H9 (cell line): ENCODE data around the gene EYA4. TPM values are rescaled to one million over a fixed set of nuclear protein-coding genes. Genes with fewer than 3 reads are reported as not detected.

Experiments
- DNase-seq: peaks from one replicate; pipeline ENCODE4 v3.0.0-alpha.2; 2017
- H2AFZ ChIP-seq: one replicate; pipeline ENCODE4 v1.6.1; 2013; ENCODE audit warnings: mild to moderate bottlenecking, low read length, control low read depth, moderate library complexity
- H2AK5ac ChIP-seq: 2 replicates; pipeline ENCODE4 v1.6.1; 2013; ENCODE audit warnings: low read length, control low read depth, mixed read lengths; ENCODE audit not compliant: insufficient read length
- H2BK120ac ChIP-seq: one replicate; pipeline ENCODE4 v1.6.1; 2013; ENCODE audit warnings: low read depth, mild to moderate bottlenecking, low read length, control low read depth, inconsistent platforms; ENCODE audit not compliant: poor library complexity, severe bottlenecking
- H2BK12ac ChIP-seq: 2 replicates; pipeline ENCODE4 v1.6.1; 2013; ENCODE audit warnings: low read length, control low read depth, mixed read lengths, low read depth; ENCODE audit not compliant: insufficient read length
- H2BK15ac ChIP-seq: 2 replicates; pipeline ENCODE4 v1.6.1; 2013; ENCODE audit warnings: low read depth, low read length, control low read depth
- H2BK20ac ChIP-seq: one replicate; pipeline ENCODE4 v1.6.1; 2013; ENCODE audit warnings: low read depth, mild to moderate bottlenecking, low read length, control low read depth, inconsistent platforms; ENCODE audit not compliant: poor library complexity, severe bottlenecking
- H2BK5ac ChIP-seq: 2 replicates; pipeline ENCODE4 v1.6.1; 2013; ENCODE audit warnings: low read length, control low read depth, mixed read lengths; ENCODE audit not compliant: insufficient read length
- H3K14ac ChIP-seq: 2 replicates; pipeline ENCODE4 v1.6.1; 2013; ENCODE audit warnings: low read length, control low read depth; ENCODE audit not compliant: insufficient read depth
- H3K18ac ChIP-seq: 2 replicates; pipeline ENCODE4 v1.6.1; 2013; ENCODE audit warnings: low read depth, mild to moderate bottlenecking, mixed read lengths, low read length, control low read depth; ENCODE audit not compliant: insufficient read length
- H3K23ac ChIP-seq: 2 replicates; pipeline ENCODE4 v1.6.1; 2013; ENCODE audit warnings: low read length, control low read depth, mixed read lengths, low read depth; ENCODE audit not compliant: insufficient read length
- H3K23me2 ChIP-seq: 2 replicates; pipeline ENCODE4 v1.6.1; 2013; ENCODE audit warnings: low read depth, mild to moderate bottlenecking, mixed read lengths, low read length, control low read depth; ENCODE audit not compliant: insufficient read length, poor library complexity, severe bottlenecking
- H3K27ac ChIP-seq: 2 replicates; pipeline ENCODE4 v1.5.1; 2013; ENCODE audit warnings: low read length, control low read depth, mixed read lengths, low read depth; ENCODE audit not compliant: insufficient read length
- H3K27me3 ChIP-seq: 2 replicates; pipeline ENCODE4 v1.6.1; 2013; ENCODE audit warnings: low read length, control low read depth, inconsistent platforms; ENCODE audit not compliant: insufficient read depth
- H3K4ac ChIP-seq: 2 replicates; pipeline ENCODE4 v1.6.1; 2013; ENCODE audit warnings: low read depth, mild to moderate bottlenecking, control low read depth, inconsistent platforms, low read length, moderate library complexity
- H3K4me1 ChIP-seq: 2 replicates; pipeline ENCODE4 v1.6.1; 2013; ENCODE audit warnings: low read length, control low read depth, inconsistent platforms; ENCODE audit not compliant: insufficient read depth
- H3K4me2 ChIP-seq: 2 replicates; pipeline ENCODE4 v1.6.1; 2013; ENCODE audit warnings: low read length, control low read depth, mixed read lengths; ENCODE audit not compliant: insufficient read length, insufficient read depth
- H3K56ac ChIP-seq: 2 replicates; pipeline ENCODE4 v1.6.1; 2013; ENCODE audit warnings: low read depth, mild to moderate bottlenecking, mixed read lengths, low read length, control low read depth; ENCODE audit not compliant: insufficient read length
- H3K79me1 ChIP-seq: 2 replicates; pipeline ENCODE4 v1.6.1; 2013; ENCODE audit warnings: low read depth, mild to moderate bottlenecking, moderate library complexity, low read length, control low read depth, inconsistent platforms; ENCODE audit not compliant: insufficient read depth, poor library complexity, severe bottlenecking
- H3K79me2 ChIP-seq: 2 replicates; pipeline ENCODE4 v1.6.1; 2013; ENCODE audit warnings: low read length, control low read depth, inconsistent platforms; ENCODE audit not compliant: insufficient read depth
- H3K9ac ChIP-seq: 2 replicates; pipeline ENCODE4 v1.6.1; 2013; ENCODE audit warnings: low read length, control low read depth, mixed read lengths; ENCODE audit not compliant: insufficient read length; ENCODE audit errors: extremely low read depth
- H3K9me3 ChIP-seq: one replicate; pipeline ENCODE4 v1.6.1; 2013; ENCODE audit warnings: low read depth, low read length, inconsistent platforms; ENCODE audit not compliant: control insufficient read depth
- H3T11ph ChIP-seq: one replicate; pipeline ENCODE4 v1.6.1; 2013; ENCODE audit warnings: mild to moderate bottlenecking, low read length, control low read depth, inconsistent platforms
- H4K20me1 ChIP-seq: one replicate; pipeline ENCODE4 v1.6.1; 2013; ENCODE audit not compliant: control insufficient read depth, insufficient read length, insufficient read depth
- H4K5ac ChIP-seq: 2 replicates; pipeline ENCODE4 v1.6.1; 2013; ENCODE audit warnings: low read depth, mild to moderate bottlenecking, mixed read lengths, low read length, control low read depth; ENCODE audit not compliant: insufficient read length
- H4K8ac ChIP-seq: replicated peaks from 2 replicates; pipeline ENCODE4 v1.6.1; 2013; ENCODE audit warnings: low read length, control low read depth, mixed read lengths, low read depth; ENCODE audit not compliant: insufficient read length
- H4K91ac ChIP-seq: 2 replicates; pipeline ENCODE4 v1.6.1; 2013; ENCODE audit warnings: low read depth, mild to moderate bottlenecking, moderate library complexity, mixed read lengths, low read length, control low read depth; ENCODE audit not compliant: insufficient read length
- H3K27ac Mint-ChIP-seq, 3 experiments: 2 replicates in 2 of 3; 3 replicates in 1 of 3; pipeline ENCODE4 v1.8.0; 2020 to 2021; ENCODE audit warnings: mixed read lengths in 3 of 3, mild to moderate bottlenecking in 1 of 3, moderate library complexity in 1 of 3
- H3K27me3 Mint-ChIP-seq: 2 replicates; pipeline ENCODE4 v1.8.0; 2021; ENCODE audit warnings: low read depth, mild to moderate bottlenecking, moderate library complexity, mixed read lengths
- H3K36me3 Mint-ChIP-seq, 3 experiments: 2 replicates in 2 of 3; 3 replicates in 1 of 3; pipeline ENCODE4 v1.8.0; 2020 to 2021; ENCODE audit warnings: low read depth in 3 of 3, mixed read lengths in 3 of 3; ENCODE audit not compliant: insufficient read depth in 1 of 3
- H3K4me1 Mint-ChIP-seq, 2 experiments: 2 replicates each; pipeline ENCODE4 v1.8.0; 2020; ENCODE audit warnings: mixed read lengths in 2 of 2
- H3K4me3 Mint-ChIP-seq, 2 experiments: 2 replicates in 1 of 2; 3 replicates in 1 of 2; pipeline ENCODE4 v1.8.0; 2020 to 2021; ENCODE audit warnings: mild to moderate bottlenecking in 2 of 2, mixed read lengths in 2 of 2, moderate library complexity in 1 of 2
- H3K9me3 Mint-ChIP-seq, 2 experiments: 2 replicates in 1 of 2; 3 replicates in 1 of 2; pipeline ENCODE4 v1.8.0; 2020; ENCODE audit warnings: mild to moderate bottlenecking in 2 of 2, mixed read lengths in 2 of 2, moderate library complexity in 1 of 2
- whole genome bisulfite sequencing: extraction: QIAGEN DNeasy Blood & Tissue Kit; methylation state at CpG from one replicate; pipeline ENCODE4 v1.1.7; 2013; ENCODE audit warnings: missing lambda C conversion rate, low lambda C conversion rate, mixed read lengths; ENCODE audit not compliant: insufficient read length; ENCODE audit errors: extremely low coverage; 5-methylcytosine and 5-hydroxymethylcytosine counted together
- total RNA-seq: library from RNA; stranded (reverse); gene quantifications from 2 replicates; pipeline ENCODE4 v1.2.1, GENCODE V29; 2021
- TF ChIP-seq, protein P1 (sequence below): fragments of 200-600 bp; sonication (generic); conservative IDR thresholded peaks from 3 replicates; pipeline ENCODE4 v1.8.0; 2021; ENCODE audit warnings: antibody characterized with exemption, mild to moderate bottlenecking

The EYA4 gene
- total RNA-seq, 1 experiment from 2014 or later: 0.26 TPM

GRCh38 chr6:133423242-133423641 lies 182.1 kb downstream of the EYA4 start:
- Histone ChIP-seq H3K4ac (no peak overlapping the region), H2BK15ac (no peak overlapping the region), H3K9me3 (no peaks in the 10 kb centered on the region), H2BK5ac (no peak overlapping the region), H3K4me1 (no peaks in the 10 kb centered on the region; the same call in 1 of the 2 replicates), H4K5ac (no peak overlapping the region), H3K14ac (no peak overlapping the region), H2AK5ac (no peak overlapping the region), H3K27me3 (no peaks in the 10 kb centered on the region), H2AFZ (no peak overlapping the region), H4K91ac (no peak overlapping the region), H4K20me1 (no peaks in the 10 kb centered on the region), H3K79me1 (no peaks in the 10 kb centered on the region), H3T11ph (no peak overlapping the region), H2BK12ac (no peak overlapping the region), H2BK120ac (no peak overlapping the region), H3K18ac (no peak overlapping the region), H3K79me2 (no peaks in the 10 kb centered on the region), H3K9ac (no peak overlapping the region), H4K8ac (no peak overlapping the region), H3K4me2 (no peak overlapping the region), H3K56ac (no peak overlapping the region), H3K27ac (no peak overlapping the region), H3K23ac (no peak overlapping the region), H3K23me2 (no peaks in the 10 kb centered on the region), H2BK20ac (no peak overlapping the region)
- Mint-ChIP-seq H3K27me3 (no peaks in the 10 kb centered on the region), H3K4me1 (peaks cover 4% of the 10 kb centered on the region in 2 experiments; a peak in 3 of 4 replicates), H3K4me3 (no peak overlapping the region), H3K36me3 (no peaks in the 10 kb centered on the region), H3K9me3 (no peaks in the 10 kb centered on the region), H3K27ac (no peak overlapping the region)
- WGBS: no CpG with 5 or more reads among the region's 2 CpGs
- TF ChIP-seq, protein P1, sequence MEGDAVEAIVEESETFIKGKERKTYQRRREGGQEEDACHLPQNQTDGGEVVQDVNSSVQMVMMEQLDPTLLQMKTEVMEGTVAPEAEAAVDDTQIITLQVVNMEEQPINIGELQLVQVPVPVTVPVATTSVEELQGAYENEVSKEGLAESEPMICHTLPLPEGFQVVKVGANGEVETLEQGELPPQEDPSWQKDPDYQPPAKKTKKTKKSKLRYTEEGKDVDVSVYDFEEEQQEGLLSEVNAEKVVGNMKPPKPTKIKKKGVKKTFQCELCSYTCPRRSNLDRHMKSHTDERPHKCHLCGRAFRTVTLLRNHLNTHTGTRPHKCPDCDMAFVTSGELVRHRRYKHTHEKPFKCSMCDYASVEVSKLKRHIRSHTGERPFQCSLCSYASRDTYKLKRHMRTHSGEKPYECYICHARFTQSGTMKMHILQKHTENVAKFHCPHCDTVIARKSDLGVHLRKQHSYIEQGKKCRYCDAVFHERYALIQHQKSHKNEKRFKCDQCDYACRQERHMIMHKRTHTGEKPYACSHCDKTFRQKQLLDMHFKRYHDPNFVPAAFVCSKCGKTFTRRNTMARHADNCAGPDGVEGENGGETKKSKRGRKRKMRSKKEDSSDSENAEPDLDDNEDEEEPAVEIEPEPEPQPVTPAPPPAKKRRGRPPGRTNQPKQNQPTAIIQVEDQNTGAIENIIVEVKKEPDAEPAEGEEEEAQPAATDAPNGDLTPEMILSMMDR: no peak
- no peak for DNase-seq
